Epidermal melanocyte (primary cell): Measurements from ENCODE around the gene MRPL10.
"Not testable (repeated sequence)": the region's sequence is repeated elsewhere in the genome, so short reads cannot be mapped to it uniquely, and the experiment has no call there.

Experiments
- DNase-seq: peaks from one replicate; pipeline ENCODE4 v3.0.0; 2011; ENCODE audit warnings: low spot score; ENCODE audit not compliant: insufficient read length

The MRPL10 gene

GRCh38 chr17:47792979-47793378 lies 38.4 kb downstream of the MRPL10 start:
- DNase-seq = no peak

DNA sequence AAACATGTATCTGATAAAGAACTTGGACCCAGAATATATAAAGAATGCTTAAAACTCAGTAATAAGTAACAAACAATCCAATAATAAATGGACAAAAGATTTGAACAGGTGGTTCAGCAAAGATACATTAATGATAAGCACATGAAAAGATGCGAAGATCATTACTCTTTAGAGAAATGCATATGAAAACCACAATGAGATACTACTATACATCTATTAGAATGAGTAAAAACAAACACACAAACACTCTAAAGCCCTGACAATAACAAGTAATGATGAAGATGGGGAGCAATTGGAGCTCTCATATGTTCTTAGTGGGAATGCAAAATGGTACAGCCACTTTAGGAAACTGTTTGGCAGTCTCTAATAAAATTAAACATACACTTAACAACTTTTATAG lies 38.9 kb downstream of the MRPL10 start:
- DNase-seq = no peak

GRCh38 chr17:47791025-47791424 lies 40.3 kb downstream of the MRPL10 start:
- no peak for DNase-seq

GRCh38 chr17:47789611-47790561 lies 41.5 kb downstream of the MRPL10 start:
- peak; percentile 42 for DNase-seq

DNA sequence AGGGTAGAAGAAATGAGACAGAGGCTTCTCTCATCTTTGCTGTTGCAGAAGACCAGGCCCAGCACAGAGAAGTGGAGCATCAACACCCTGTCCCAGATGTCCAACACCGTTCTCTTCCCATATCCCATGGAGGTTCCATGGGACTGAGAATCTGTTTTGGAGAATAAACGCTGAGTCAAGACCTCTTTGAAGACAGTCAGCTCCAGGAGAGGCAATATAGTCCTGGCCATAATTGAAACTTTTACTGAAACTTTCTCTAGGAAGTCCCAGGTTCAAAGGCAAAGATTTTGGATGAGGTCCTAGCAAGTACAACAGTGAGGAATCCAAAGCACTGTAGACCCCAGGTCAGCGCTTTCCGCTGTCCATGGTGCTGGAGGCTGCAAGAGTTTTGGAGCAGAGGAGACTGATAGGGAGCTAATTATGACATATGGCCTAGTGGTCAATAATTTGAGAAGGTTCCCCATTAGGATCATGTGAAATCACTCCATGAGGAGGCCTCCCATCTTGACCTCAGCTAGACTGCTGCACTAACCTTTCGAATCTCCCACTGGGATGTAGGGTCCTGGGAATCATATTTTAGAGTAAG lies 45.7 kb downstream of the MRPL10 start:
- DNase-seq = no peak

- no peak for DNase-seq
Measured at GRCh38 chr17:47781397-47781796, 49.9 kb downstream of the MRPL10 start.

DNA sequence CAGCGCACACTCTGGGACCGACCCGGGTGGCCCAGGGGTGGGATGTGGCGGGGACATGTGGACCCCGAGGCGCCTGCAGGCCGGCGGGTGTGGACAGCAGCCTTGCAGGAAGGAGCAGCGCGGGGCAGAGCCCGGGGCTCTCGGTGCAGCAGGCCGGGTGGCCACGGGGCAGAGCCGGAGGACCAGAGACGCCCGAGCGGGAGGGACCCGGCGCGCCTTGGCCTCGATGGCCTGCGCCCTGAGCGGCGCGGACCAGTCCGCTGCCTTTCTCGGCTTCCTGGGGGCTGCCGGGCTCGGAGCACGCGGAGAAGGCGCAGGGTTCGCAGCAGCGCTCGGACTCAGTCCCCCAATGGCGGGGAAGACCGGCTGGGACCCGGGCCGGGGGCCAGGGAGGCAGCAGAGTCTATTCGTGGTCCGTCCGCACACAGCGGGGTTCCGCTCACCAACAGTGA lies 53.1 kb downstream of the MRPL10 start:
- no peak for DNase-seq

DNA sequence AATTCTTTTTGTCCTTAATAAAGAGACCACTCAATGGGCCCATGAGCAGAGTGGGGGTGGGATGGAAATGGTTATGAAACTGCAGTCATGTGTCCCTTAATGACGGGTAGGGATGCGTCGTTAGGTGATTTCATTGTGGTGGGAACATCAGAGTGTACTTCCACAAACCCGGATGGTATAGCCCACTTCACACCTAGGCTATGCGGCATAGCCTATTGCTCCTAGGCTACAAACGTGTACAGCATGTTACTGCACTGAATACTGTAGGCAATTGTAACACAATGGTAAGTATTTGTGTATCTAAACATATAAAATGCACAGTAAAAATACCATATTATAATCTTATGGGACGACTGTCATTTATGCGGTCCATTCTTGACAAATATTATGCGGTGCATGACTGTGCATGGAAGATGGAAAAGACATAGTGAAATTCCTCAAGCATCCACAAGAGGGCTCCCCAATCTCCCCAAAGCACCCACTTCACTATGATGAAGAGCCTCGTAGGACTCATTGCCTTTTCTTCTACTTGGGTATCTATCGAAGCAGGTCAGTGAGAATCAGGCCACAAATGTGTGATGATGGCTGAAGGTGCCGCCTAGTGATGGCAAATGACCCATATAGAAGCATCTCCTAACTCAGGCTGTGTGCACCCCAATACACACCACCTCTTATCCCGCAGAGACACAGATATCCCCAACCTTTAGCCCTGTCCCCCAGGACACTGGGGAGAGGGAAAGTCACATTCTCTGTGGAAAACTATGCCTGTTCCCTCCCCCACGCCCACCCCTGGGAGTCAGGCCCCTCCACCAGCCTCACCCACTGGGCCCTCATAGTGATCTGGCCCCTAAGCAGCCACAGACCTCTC lies 54.8 kb downstream of the MRPL10 start:
- DNase-seq = peak; percentile 55

- no peak for DNase-seq
Measured at GRCh38 chr17:47774987-47775580, 56.3 kb downstream of the MRPL10 start.

DNA sequence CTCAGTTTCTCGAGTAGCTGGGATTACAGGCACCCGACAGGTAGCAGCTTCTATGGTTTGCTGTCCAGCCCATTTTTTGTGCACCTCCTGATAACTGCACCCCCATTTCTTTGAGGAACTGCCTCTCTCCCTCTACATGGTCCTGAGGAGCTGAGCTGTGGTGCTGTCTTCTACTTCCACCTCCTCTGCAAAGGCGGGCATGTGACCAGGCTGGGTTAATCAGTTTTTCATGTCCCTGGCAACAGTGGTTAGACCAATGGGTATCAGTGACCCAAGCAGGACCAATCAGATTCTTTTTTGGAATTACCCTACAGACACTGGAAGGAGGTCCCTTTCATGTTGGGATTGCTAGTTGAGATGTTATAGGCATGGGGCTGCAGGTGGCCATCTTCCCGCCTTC lies 57.0 kb downstream of the MRPL10 start:
- DNase-seq = no peak

DNA sequence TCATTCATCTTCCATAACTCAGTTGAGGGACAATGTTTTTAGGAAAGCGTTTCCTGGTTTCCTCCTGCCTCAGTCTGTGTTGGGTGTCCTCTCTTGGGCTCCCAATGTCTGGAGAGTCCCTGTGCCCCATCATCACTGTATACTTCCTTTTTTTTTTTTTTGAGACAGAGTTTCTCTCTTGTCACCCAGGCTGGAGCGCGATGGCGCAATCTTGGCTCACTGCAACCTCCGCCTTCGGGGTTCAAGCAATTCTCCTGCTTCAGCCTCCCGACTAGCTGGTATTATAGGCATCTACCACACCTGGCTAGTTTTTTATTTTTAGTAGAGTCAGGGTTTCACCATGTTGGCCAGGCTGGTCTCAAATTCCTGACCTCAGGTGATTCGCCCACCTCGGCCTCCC lies 57.7 kb downstream of the MRPL10 start:
- not testable (repeated sequence) for DNase-seq
